Body of pancreas (tissue), 4 donors: ENCODE data around the gene PNISR.

ENCODE experiments used
- CTCF ChIP-seq, 7 experiments: fragments of 450-650 bp in 4 of 7; fragments of 200-600 bp in 3 of 7; sonication (generic) in 3 of 7; IDR thresholded peaks; one replicate each; pipeline ENCODE4 v1.5.1; 2016 to 2019; ENCODE audit warnings: antibody characterized with exemption in 7 of 7
- POLR2A ChIP-seq, 3 donors: fragments of 450-650 bp; IDR thresholded peaks; one replicate each; pipeline ENCODE4 v1.6.1; 2016; ENCODE audit warnings: antibody characterized with exemption in 3 of 3, mild to moderate bottlenecking in 2 of 3

GRCh38 chr6:99471638-99472037 lies 46.5 kb upstream of the PNISR start:
- TF ChIP-seq CTCF (IDR thresholded peaks at IDR 0.05) (no peak), POLR2A (IDR thresholded peaks at IDR 0.05) (no peak)
